Astrocyte (in vitro differentiated cells and primary cell): ENCODE data around the gene MGAT2. TPM values are rescaled to one million over a fixed set of nuclear protein-coding genes. Genes with fewer than 3 reads are reported as not detected.

Source experiments
- DNase-seq: peaks from one replicate; pipeline ENCODE4 v3.0.0-alpha.2; 2010; ENCODE audit warnings: low read depth
- FAIRE-seq: peaks from 2 replicates; lab custom pipeline; 2011; peaks lifted over from hg19 to GRCh38; lab: Jason Lieb, UNC
- H2AFZ ChIP-seq: 2 replicates; pipeline ENCODE4 v1.6.0; 2012; ENCODE audit warnings: low read depth, low read length, inconsistent platforms
- H3K27ac ChIP-seq: 2 replicates; pipeline ENCODE4 v1.5.1; 2011; ENCODE audit warnings: low read depth, low read length, inconsistent platforms
- H3K27me3 ChIP-seq: 2 replicates; pipeline ENCODE4 v1.6.0; 2011; ENCODE audit warnings: low read length, inconsistent platforms; ENCODE audit not compliant: insufficient read depth
- H3K36me3 ChIP-seq: 2 replicates; pipeline ENCODE4 v1.5.1; 2011; ENCODE audit warnings: low read length, inconsistent platforms; ENCODE audit not compliant: insufficient read depth
- H3K4me1 ChIP-seq: 2 replicates; pipeline ENCODE4 v1.5.1; 2011; ENCODE audit warnings: low read length, inconsistent platforms; ENCODE audit not compliant: insufficient read depth
- H3K4me2 ChIP-seq: 2 replicates; pipeline ENCODE4 v1.6.0; 2012; ENCODE audit warnings: low read length, inconsistent platforms
- H3K4me3 ChIP-seq: 2 replicates; pipeline ENCODE4 v1.5.1; 2011; ENCODE audit warnings: low read depth, mild to moderate bottlenecking, low read length, inconsistent platforms; ENCODE audit not compliant: insufficient read depth
- H3K79me2 ChIP-seq: 2 replicates; pipeline ENCODE4 v1.6.0; 2012; ENCODE audit warnings: mild to moderate bottlenecking, low read length, inconsistent platforms; ENCODE audit not compliant: insufficient read depth
- H3K9ac ChIP-seq: 2 replicates; pipeline ENCODE4 v1.6.0; 2012; ENCODE audit warnings: mild to moderate bottlenecking, low read length, inconsistent platforms
- H3K9me3 ChIP-seq: 2 replicates; pipeline ENCODE4 v1.5.1; 2012; ENCODE audit warnings: low read depth, mild to moderate bottlenecking, low read length, inconsistent platforms; ENCODE audit not compliant: insufficient read depth
- H4K20me1 ChIP-seq: 2 replicates; pipeline ENCODE4 v1.6.0; 2012; ENCODE audit warnings: low read length, inconsistent platforms; ENCODE audit not compliant: insufficient read depth
- H3K27ac Mint-ChIP-seq: one replicate; pipeline ENCODE4 v1.8.0; 2021; ENCODE audit warnings: mild to moderate bottlenecking, mixed read lengths; ENCODE audit not compliant: unreplicated experiment
- H3K27me3 Mint-ChIP-seq: one replicate; pipeline ENCODE4 v1.8.0; 2021; ENCODE audit warnings: low read depth, mixed read lengths; ENCODE audit not compliant: unreplicated experiment
- H3K36me3 Mint-ChIP-seq: one replicate; pipeline ENCODE4 v1.8.0; 2021; ENCODE audit warnings: low read depth, mixed read lengths; ENCODE audit not compliant: unreplicated experiment
- H3K4me1 Mint-ChIP-seq: one replicate; pipeline ENCODE4 v1.8.0; 2021; ENCODE audit warnings: low read depth, mixed read lengths; ENCODE audit not compliant: unreplicated experiment
- H3K4me3 Mint-ChIP-seq: one replicate; pipeline ENCODE4 v1.8.0; 2021; ENCODE audit warnings: mild to moderate bottlenecking, moderate library complexity, mixed read lengths; ENCODE audit not compliant: unreplicated experiment
- H3K9me3 Mint-ChIP-seq: one replicate; pipeline ENCODE4 v1.8.0; 2021; ENCODE audit warnings: mild to moderate bottlenecking, mixed read lengths; ENCODE audit not compliant: unreplicated experiment
- CTCF ChIP-seq: IDR thresholded peaks from 2 replicates; pipeline ENCODE4 v1.5.1; 2011; ENCODE audit warnings: low read depth, mild to moderate bottlenecking, inconsistent platforms, low read length, moderate library complexity; ENCODE audit not compliant: insufficient read depth
- EZH2 ChIP-seq: IDR thresholded peaks from 2 replicates; pipeline ENCODE4 v1.6.1; 2012; ENCODE audit warnings: mild to moderate bottlenecking, low read length, inconsistent platforms; ENCODE audit not compliant: insufficient read depth
- total RNA-seq: library from RNA; stranded (reverse); gene quantifications from 2 replicates; pipeline ENCODE4 v1.2.1, GENCODE V29; 2021

Gene MGAT2
- total RNA-seq, 1 donor from 2014 or later = 56.0 TPM

- no peak for FAIRE-seq
- H3K36me3 Mint-ChIP-seq = peaks cover 2% of the 10 kb centered on the region
- Histone ChIP-seq H3K4me1 (peaks cover 6% of the 10 kb centered on the region), H3K4me2 (no peak overlapping the region), H3K9ac (no peak overlapping the region), H3K79me2 (peaks cover 20% of the 10 kb centered on the region), H2AFZ (no peak overlapping the region), H4K20me1 (peaks cover 7% of the 10 kb centered on the region), H3K27me3 (no peaks in the 10 kb centered on the region), H3K36me3 (no peaks in the 10 kb centered on the region), H3K4me3 (no peak overlapping the region), H3K27ac (no peak overlapping the region), H3K9me3 (no peaks in the 10 kb centered on the region)
- no peak overlapping the region for H3K27ac Mint-ChIP-seq
- H3K9me3 Mint-ChIP-seq = no peaks in the 10 kb centered on the region
- no peak for DNase-seq
- no peaks in the 10 kb centered on the region for H3K27me3 Mint-ChIP-seq
- H3K4me1 Mint-ChIP-seq = peaks cover 9% of the 10 kb centered on the region
- H3K4me3 Mint-ChIP-seq = no peak overlapping the region
- no peak for TF ChIP-seq EZH2
- no peak for TF ChIP-seq CTCF
Observed at GRCh38 chr14:49612251-49612650, 8.3 kb upstream of the MGAT2 start.

- Histone ChIP-seq H3K4me3 (no peak overlapping the region), H3K36me3 (no peaks in the 10 kb centered on the region), H4K20me1 (peaks cover 10% of the 10 kb centered on the region), H3K9ac (no peak overlapping the region), H3K27me3 (no peaks in the 10 kb centered on the region), H3K27ac (no peak overlapping the region), H3K9me3 (no peaks in the 10 kb centered on the region), H2AFZ (no peak overlapping the region), H3K4me2 (no peak overlapping the region), H3K79me2 (peaks cover 23% of the 10 kb centered on the region), H3K4me1 (peaks cover 11% of the 10 kb centered on the region)
- Mint-ChIP-seq H3K4me1 (peaks cover 12% of the 10 kb centered on the region), H3K4me3 (no peak overlapping the region), H3K36me3 (peaks cover 2% of the 10 kb centered on the region), H3K9me3 (no peaks in the 10 kb centered on the region), H3K27me3 (no peaks in the 10 kb centered on the region), H3K27ac (no peak overlapping the region)
- DNase-seq (no peak), FAIRE-seq (no peak)
- TF ChIP-seq CTCF (no peak), EZH2 (no peak)
Observed at GRCh38 chr14:49612671-49613070, 7.9 kb upstream of the MGAT2 start.

GRCh38 chr14:49614196-49614595, 6.4 kb upstream of the MGAT2 start:
- DNase-seq (no peak), FAIRE-seq (no peak)
- Histone ChIP-seq H3K4me3 (no peak overlapping the region), H3K79me2 (peaks cover 35% of the 10 kb centered on the region), H3K9me3 (no peaks in the 10 kb centered on the region), H3K4me2 (no peak overlapping the region), H3K27ac (no peak overlapping the region), H3K27me3 (no peaks in the 10 kb centered on the region), H3K9ac (no peak overlapping the region), H4K20me1 (peaks cover 23% of the 10 kb centered on the region), H3K4me1 (peaks cover 22% of the 10 kb centered on the region), H3K36me3 (peaks cover 13% of the 10 kb centered on the region), H2AFZ (no peak overlapping the region)
- Mint-ChIP-seq H3K27me3 (no peaks in the 10 kb centered on the region), H3K36me3 (peaks cover 10% of the 10 kb centered on the region), H3K4me1 (peaks cover 19% of the 10 kb centered on the region), H3K4me3 (no peak overlapping the region), H3K9me3 (no peaks in the 10 kb centered on the region), H3K27ac (no peak overlapping the region)
- TF ChIP-seq EZH2 = no peak
- no peak for TF ChIP-seq CTCF
